ENCODE data around the gene AGAP1.

- TF ChIP-seq POLR2A (IDR thresholded peaks at IDR 0.05; ENCODE audit: low read depth, low read length) (no peak), SPI1 (IDR thresholded peaks at IDR 0.05; ENCODE audit: low read depth, low read length) (no peak), TAF1 (IDR thresholded peaks at IDR 0.05; ENCODE audit: low read depth, low read length) (no peak), POLR2AphosphoS5 (IDR thresholded peaks at IDR 0.05; ENCODE audit: low read depth, low read length) (no peak)
Observed at GRCh38 chr2:235607546-235608199, 113.8 kb downstream of the AGAP1 start.
